Adrenal gland (tissue), 12 donors: ENCODE data around the gene RBM34. TPM values are rescaled to one million over a fixed set of nuclear protein-coding genes. Genes with fewer than 3 reads are reported as not detected.
"Not testable (repeated sequence)": the region's sequence is repeated elsewhere in the genome, so short reads cannot be mapped to it uniquely, and the experiment has no call there.

ENCODE experiments used
- DNase-seq, 7 donors: peaks; one replicate each; pipeline ENCODE4 v3.0.0-alpha.2; 2019 to 2020
- H3K27ac ChIP-seq, 5 donors: fragments of 200-600 bp; sonication (generic) in 4 of 5; 1 replicate in 3 of 5; 2 replicates in 2 of 5; pipeline versions ENCODE4 v1.5.1 to v1.8.0; 2016 to 2020; ENCODE audit warnings: mild to moderate bottlenecking in 1 of 5
- H3K27me3 ChIP-seq: fragments of 200-600 bp; 2 replicates; pipeline ENCODE4 v1.8.0; 2021
- H3K36me3 ChIP-seq, 2 donors: fragments of 200-600 bp; replicated peaks in 1 of 2; 1 replicate in 1 of 2; 2 replicates in 1 of 2; pipeline versions ENCODE4 v1.5.1 to v1.8.0; 2018 to 2022
- H3K4me1 ChIP-seq, 2 donors: fragments of 200-600 bp; replicated peaks in 1 of 2; 1 replicate in 1 of 2; 2 replicates in 1 of 2; pipeline versions ENCODE4 v1.5.1 to v1.8.0; 2018 to 2021
- H3K4me3 ChIP-seq, 4 donors: fragments of 200-600 bp; sonication (generic) in 3 of 4; one replicate each; pipeline ENCODE4 v1.5.1; 2016 to 2018
- H3K9me3 ChIP-seq, 3 donors: fragments of 200-600 bp; sonication (generic) in 1 of 3; replicated peaks in 1 of 3; 1 replicate in 2 of 3; 2 replicates in 1 of 3; pipeline versions ENCODE4 v1.5.1 to v1.8.0; 2016 to 2021
- POLR2A ChIP-seq, 2 donors: fragments of 450-650 bp; IDR thresholded peaks; one replicate each; pipeline ENCODE4 v1.6.1; 2017; ENCODE audit warnings: antibody characterized with exemption in 2 of 2, mild to moderate bottlenecking in 2 of 2, moderate library complexity in 1 of 2
- WGBS, 4 donors: extraction: QIAGEN DNeasy Blood & Tissue Kit in 2 of 4; methylation state at CpG; one replicate each; pipeline versions ENCODE4 v1.1.5 to v1.1.7; 2013 to 2017; 5-methylcytosine and 5-hydroxymethylcytosine counted together
- intact Hi-C, 2 donors: fragments of 100-400 bp; cut with DNase I; formaldehyde crosslinking; loops; one replicate each; pipeline versions ENCODE4 v1.14.1 to v1.15.0; 2022 to 2023
- polyA plus RNA-seq, 3 donors: library from polyadenylated mRNA; stranded (reverse); fragments of 200-250 nt in 2 of 3; fragments of 350-450 nt in 1 of 3; fragmentation: Illumina TruSeq in 1 of 3; extraction: RNeasy Lipid Tissue Mini Kit (QIAGEN cat#74804) in 1 of 3; gene quantifications; one replicate each; pipeline ENCODE4 v1.2.3, GENCODE V29; 2013 to 2014
- total RNA-seq, 9 donors: library from RNA; depleted of rRNA in 4 of 9; stranded (reverse); fragments of >200 nt in 4 of 9; fragments of 120-200 nt in 1 of 9; fragmentation: NEBNext Ultra II Directional in 1 of 9; extraction: Animal tissue kit (Norgen Biotek cat#: 25700) in 1 of 9; gene quantifications; one replicate each; pipeline versions ENCODE4 v1.1.0 to v1.2.4, GENCODE V29; 2013 to 2023
- TF ChIP-seq, protein P1 (sequence below), 6 experiments: fragments of 450-650 bp in 4 of 6; fragments of 200-600 bp in 2 of 6; sonication (generic) in 1 of 6; IDR thresholded peaks; 1 replicate in 5 of 6; 2 replicates in 1 of 6; pipeline versions ENCODE4 v1.5.1 to v1.8.0; 2016 to 2021; ENCODE audit warnings: antibody characterized with exemption in 6 of 6, mild to moderate bottlenecking in 2 of 6, moderate library complexity in 1 of 6
- donor health status: healthy with polysubstance abuse.
- donor health status: Bipolar disorder and iron deficiency.
- donor health status: DM: yes; HTN: yes; CAD: no.
- donor health status: DM: no; HTN: no; CAD: no.
- donor health status: DM: no; HTN: no; CAD: no.
- donor health status: DM: yes; HTN: yes; CAD: no.

Gene RBM34
- total and polyA plus RNA-seq, 12 donors: 16.6 to 181 (median 63.2) TPM

- intact Hi-C loops: no loop called here
- H3K27me3 ChIP-seq: no peaks in the 10 kb centered on the region
- no peak overlapping the region for H3K27ac ChIP-seq
- TF ChIP-seq POLR2A (IDR thresholded peaks at IDR 0.05): no peak
- TF ChIP-seq, protein P1, sequence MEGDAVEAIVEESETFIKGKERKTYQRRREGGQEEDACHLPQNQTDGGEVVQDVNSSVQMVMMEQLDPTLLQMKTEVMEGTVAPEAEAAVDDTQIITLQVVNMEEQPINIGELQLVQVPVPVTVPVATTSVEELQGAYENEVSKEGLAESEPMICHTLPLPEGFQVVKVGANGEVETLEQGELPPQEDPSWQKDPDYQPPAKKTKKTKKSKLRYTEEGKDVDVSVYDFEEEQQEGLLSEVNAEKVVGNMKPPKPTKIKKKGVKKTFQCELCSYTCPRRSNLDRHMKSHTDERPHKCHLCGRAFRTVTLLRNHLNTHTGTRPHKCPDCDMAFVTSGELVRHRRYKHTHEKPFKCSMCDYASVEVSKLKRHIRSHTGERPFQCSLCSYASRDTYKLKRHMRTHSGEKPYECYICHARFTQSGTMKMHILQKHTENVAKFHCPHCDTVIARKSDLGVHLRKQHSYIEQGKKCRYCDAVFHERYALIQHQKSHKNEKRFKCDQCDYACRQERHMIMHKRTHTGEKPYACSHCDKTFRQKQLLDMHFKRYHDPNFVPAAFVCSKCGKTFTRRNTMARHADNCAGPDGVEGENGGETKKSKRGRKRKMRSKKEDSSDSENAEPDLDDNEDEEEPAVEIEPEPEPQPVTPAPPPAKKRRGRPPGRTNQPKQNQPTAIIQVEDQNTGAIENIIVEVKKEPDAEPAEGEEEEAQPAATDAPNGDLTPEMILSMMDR (IDR thresholded peaks at IDR 0.05): no peak
- DNase-seq: no peak
- H3K36me3 ChIP-seq: peaks cover 0 to 12% of the 10 kb centered on the region in 2 donors
- no peak overlapping the region for H3K4me3 ChIP-seq
- no peaks in the 10 kb centered on the region for H3K4me1 ChIP-seq
- 93 to 99% (median 97%) methylated on average over 3 of the region's 3 CpGs for WGBS, 4 donors
- no peaks in the 10 kb centered on the region for H3K9me3 ChIP-seq
Measured at GRCh38 chr1:235205687-235206086, 44.6 kb upstream of the RBM34 start.

GRCh38 chr1:235203428-235203827 lies 42.4 kb upstream of the RBM34 start:
- intact Hi-C loops: no loop called here
- no peaks in the 10 kb centered on the region for H3K9me3 ChIP-seq
- no peak for DNase-seq
- H3K27ac ChIP-seq: no peak overlapping the region
- H3K36me3 ChIP-seq: peaks cover 0 to 4% of the 10 kb centered on the region in 2 donors
- no peak for TF ChIP-seq POLR2A (IDR thresholded peaks at IDR 0.05)
- TF ChIP-seq, protein P1 (IDR thresholded peaks at IDR 0.05): no peak
- no peaks in the 10 kb centered on the region for H3K27me3 ChIP-seq
- WGBS, 4 donors: 93 to 97% (median 97%) methylated on average over 1 of the region's 1 CpG
- no peak overlapping the region for H3K4me3 ChIP-seq
- peaks cover 0 to 9% of the 10 kb centered on the region in 2 donors for H3K4me1 ChIP-seq

GRCh38 chr1:235202447-235202846 lies 41.4 kb upstream of the RBM34 start:
- H3K9me3 ChIP-seq, H3K4me1 ChIP-seq, H3K4me3 ChIP-seq, H3K27ac ChIP-seq, DNase-seq, intact Hi-C loops, H3K27me3 ChIP-seq, H3K36me3 ChIP-seq: not testable (repeated sequence)
- 93 to 98% (median 96%) methylated on average over 5 of the region's 5 CpGs for WGBS, 4 donors

- peak in 1 of 7 donors; percentile 25 for DNase-seq
- TF ChIP-seq, protein P1 (IDR thresholded peaks at IDR 0.05): peak; percentile 9 to 43 (median 36)
- no peak for TF ChIP-seq POLR2A (IDR thresholded peaks at IDR 0.05)
- WGBS, 4 donors: 29 to 43% (median 36%) methylated on average over 6 of the region's 6 CpGs
- Histone ChIP-seq H3K4me1 (peaks cover 0 to 9% of the 10 kb centered on the region in 2 donors), H3K9me3 (no peaks in the 10 kb centered on the region), H3K27me3 (no peaks in the 10 kb centered on the region), H3K27ac (peak overlapping the region in 1 of 5 donors; percentile 20), H3K4me3 (no peak overlapping the region), H3K36me3 (peaks cover 0 to 11% of the 10 kb centered on the region in 2 donors)
- intact Hi-C loops: no loop called here
Measured at GRCh38 chr1:235199441-235199840, 38.4 kb upstream of the RBM34 start.

GRCh38 chr1:235190431-235190830 lies 29.4 kb upstream of the RBM34 start:
- H3K4me1 ChIP-seq: no peaks in the 10 kb centered on the region
- H3K36me3 ChIP-seq: peaks cover 0 to 30% of the 10 kb centered on the region in 2 donors
- intact Hi-C loops: no loop called here
- no peak for DNase-seq
- no peak for TF ChIP-seq POLR2A (IDR thresholded peaks at IDR 0.05)
- TF ChIP-seq, protein P1 (IDR thresholded peaks at IDR 0.05): no peak
- H3K4me3 ChIP-seq: no peak overlapping the region
- H3K27me3 ChIP-seq: no peaks in the 10 kb centered on the region
- no peaks in the 10 kb centered on the region for H3K9me3 ChIP-seq
- no peak overlapping the region for H3K27ac ChIP-seq
